ENCODE measurements around the gene ANTXR1.

Gene ANTXR1

DNA sequence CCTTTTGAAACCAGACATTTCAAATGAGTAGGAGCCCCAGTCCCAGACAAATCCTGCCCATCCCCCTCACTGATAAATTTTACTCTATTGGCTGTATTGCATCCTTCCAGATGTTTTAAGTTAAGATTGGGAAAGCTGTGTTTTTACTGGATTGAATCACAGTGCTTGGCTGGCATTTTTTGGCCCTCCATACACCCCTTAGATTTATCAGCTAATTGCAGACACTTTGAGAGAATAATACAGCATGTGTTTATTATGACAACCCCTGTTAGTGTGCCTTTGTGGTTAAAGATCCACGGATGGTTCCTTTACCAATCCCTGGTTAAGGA lies 74.9 kb downstream of the ANTXR1 start:
- H3K9me3 Mint-ChIP-seq = no peaks in the 10 kb centered on the region
- H3K4me3 Mint-ChIP-seq = no peak overlapping the region
- H3K36me3 Mint-ChIP-seq = no peaks in the 10 kb centered on the region
- H3K27me3 Mint-ChIP-seq = peaks cover 21% of the 10 kb centered on the region
- H3K4me1 Mint-ChIP-seq = no peaks in the 10 kb centered on the region
- no peak overlapping the region for H3K27ac Mint-ChIP-seq

DNA sequence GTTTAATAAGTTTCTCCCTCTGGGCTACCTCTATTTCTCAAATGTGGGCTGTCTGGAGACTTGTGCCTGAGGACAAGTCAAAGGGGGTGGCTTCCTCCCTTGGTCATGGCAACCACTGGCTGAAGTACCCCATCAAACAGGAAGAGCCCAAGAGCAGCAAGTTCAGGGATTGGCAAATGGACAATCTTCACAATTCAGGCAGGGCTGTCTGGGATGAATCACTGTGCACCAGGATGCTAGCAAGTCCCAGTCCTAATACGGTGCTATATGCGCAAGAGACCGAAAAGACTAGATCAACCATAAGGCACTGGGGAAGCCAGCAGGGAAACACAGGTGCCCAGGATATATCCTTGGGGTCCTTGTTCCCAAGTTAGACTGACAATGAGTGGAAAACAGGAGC lies 75.5 kb downstream of the ANTXR1 start:
- Mint-ChIP-seq H3K27me3 (peaks cover 20% of the 10 kb centered on the region), H3K9me3 (no peaks in the 10 kb centered on the region), H3K4me3 (no peak overlapping the region), H3K27ac (no peak overlapping the region), H3K36me3 (no peaks in the 10 kb centered on the region), H3K4me1 (no peaks in the 10 kb centered on the region)

DNA sequence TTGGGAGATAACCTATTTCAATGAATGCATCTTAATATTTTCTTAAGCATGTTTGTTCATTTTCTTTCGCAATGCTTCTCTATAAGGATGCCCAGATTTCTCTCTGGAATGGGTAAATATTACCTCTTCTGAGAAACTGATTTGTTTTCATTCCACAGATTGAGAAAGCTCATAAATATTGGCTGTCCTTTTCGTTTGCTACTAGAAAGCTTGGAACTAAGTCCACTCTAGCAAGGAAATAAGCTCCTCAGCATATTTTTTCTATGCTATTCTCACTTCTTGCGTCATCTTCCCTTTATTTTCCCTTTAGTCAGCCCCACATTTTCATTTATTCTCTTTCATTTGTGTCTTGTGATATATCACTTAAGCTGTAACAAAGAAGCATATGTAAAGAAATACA lies 76.3 kb downstream of the ANTXR1 start:
- H3K27ac Mint-ChIP-seq = no peak overlapping the region
- peaks cover 22% of the 10 kb centered on the region for H3K27me3 Mint-ChIP-seq
- H3K9me3 Mint-ChIP-seq = no peaks in the 10 kb centered on the region
- no peak overlapping the region for H3K4me3 Mint-ChIP-seq
- H3K36me3 Mint-ChIP-seq = no peaks in the 10 kb centered on the region
- H3K4me1 Mint-ChIP-seq = no peaks in the 10 kb centered on the region

DNA sequence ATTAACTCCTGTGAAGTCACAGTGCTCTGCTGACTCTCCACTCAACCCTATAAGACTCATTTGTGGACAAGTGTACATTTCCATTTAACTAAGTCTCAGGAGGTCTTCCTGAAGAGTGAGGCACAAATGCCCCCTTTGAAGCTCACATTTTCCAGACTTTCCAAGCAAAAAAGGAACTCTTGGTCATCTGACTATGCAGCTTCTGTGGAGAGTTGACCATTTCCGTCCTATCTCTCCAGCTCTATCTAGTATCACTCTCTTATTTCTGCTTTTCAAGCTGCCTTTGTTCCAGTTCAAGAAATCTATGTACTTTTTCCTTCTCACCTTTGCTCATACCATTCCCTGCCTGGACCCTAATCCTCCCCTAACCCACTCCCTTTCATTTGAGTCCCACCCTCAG lies 77.0 kb downstream of the ANTXR1 start:
- Mint-ChIP-seq H3K27me3 (peaks cover 22% of the 10 kb centered on the region), H3K27ac (peak overlapping the region; percentile 3), H3K4me3 (no peak overlapping the region), H3K36me3 (no peaks in the 10 kb centered on the region), H3K9me3 (no peaks in the 10 kb centered on the region), H3K4me1 (no peaks in the 10 kb centered on the region)

GRCh38 chr2:69090820-69091219 lies 77.8 kb downstream of the ANTXR1 start:
- H3K4me1 Mint-ChIP-seq = no peaks in the 10 kb centered on the region
- no peak overlapping the region for H3K27ac Mint-ChIP-seq
- no peaks in the 10 kb centered on the region for H3K9me3 Mint-ChIP-seq
- no peak overlapping the region for H3K4me3 Mint-ChIP-seq
- H3K36me3 Mint-ChIP-seq = no peaks in the 10 kb centered on the region
- H3K27me3 Mint-ChIP-seq = peaks cover 22% of the 10 kb centered on the region

DNA sequence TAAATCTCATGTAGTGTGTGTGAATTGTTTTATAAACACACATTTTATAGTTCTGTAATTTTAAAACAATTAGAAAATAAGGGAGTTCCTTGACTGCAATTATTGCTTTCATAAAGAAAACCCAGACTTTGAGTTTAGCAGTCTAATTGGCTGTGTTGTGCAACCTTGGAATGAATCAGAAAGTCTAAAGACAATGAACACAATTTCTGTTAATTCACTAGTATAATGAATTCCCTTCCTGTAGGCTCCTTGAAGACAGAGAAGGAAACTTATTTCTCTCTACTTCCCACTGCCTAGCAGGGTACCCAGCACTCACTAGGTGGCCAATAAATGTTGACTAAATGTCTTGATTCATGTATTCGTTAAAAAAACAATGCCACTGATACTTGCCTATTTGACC lies 79.9 kb downstream of the ANTXR1 start:
- H3K27ac Mint-ChIP-seq = no peak overlapping the region
- H3K4me3 Mint-ChIP-seq = no peak overlapping the region
- no peaks in the 10 kb centered on the region for H3K4me1 Mint-ChIP-seq
- peaks cover 16% of the 10 kb centered on the region for H3K27me3 Mint-ChIP-seq
- no peaks in the 10 kb centered on the region for H3K36me3 Mint-ChIP-seq
- H3K9me3 Mint-ChIP-seq = no peaks in the 10 kb centered on the region

- Mint-ChIP-seq H3K4me1 (no peaks in the 10 kb centered on the region), H3K27me3 (peaks cover 9% of the 10 kb centered on the region), H3K27ac (no peak overlapping the region), H3K4me3 (no peak overlapping the region), H3K9me3 (no peaks in the 10 kb centered on the region), H3K36me3 (no peaks in the 10 kb centered on the region)
Measured at GRCh38 chr2:69095305-69095704, 82.3 kb downstream of the ANTXR1 start.

- Mint-ChIP-seq H3K27me3 (peaks cover 5% of the 10 kb centered on the region), H3K36me3 (no peaks in the 10 kb centered on the region), H3K4me3 (no peak overlapping the region), H3K4me1 (no peaks in the 10 kb centered on the region), H3K9me3 (no peaks in the 10 kb centered on the region), H3K27ac (no peak overlapping the region)
Measured at GRCh38 chr2:69096326-69097095, 83.5 kb downstream of the ANTXR1 start.

DNA sequence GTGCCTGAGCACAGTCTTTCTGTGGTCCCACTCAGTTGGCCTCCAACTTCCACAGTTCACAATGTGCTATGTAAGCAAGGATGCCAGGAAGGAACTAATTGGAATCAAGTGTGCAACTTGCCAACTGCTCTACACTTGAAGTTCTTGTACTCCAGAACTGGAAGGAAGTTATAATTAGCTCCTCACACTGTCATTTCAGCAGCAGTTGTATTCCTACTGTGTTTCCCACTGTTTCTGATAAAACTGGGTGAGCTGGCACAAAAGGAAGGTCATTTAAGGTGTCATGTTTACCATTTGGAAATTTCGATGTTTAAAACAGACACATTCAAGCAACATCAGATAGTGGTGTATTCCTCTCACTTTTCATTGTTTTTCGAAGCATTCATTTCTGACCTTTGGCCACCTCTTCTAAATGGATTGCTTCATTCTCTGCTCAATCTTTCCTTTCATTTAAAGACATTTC lies 84.2 kb downstream of the ANTXR1 start:
- Mint-ChIP-seq H3K27ac (no peak overlapping the region), H3K36me3 (no peaks in the 10 kb centered on the region), H3K27me3 (peaks cover 6% of the 10 kb centered on the region), H3K9me3 (no peaks in the 10 kb centered on the region), H3K4me3 (no peak overlapping the region), H3K4me1 (no peaks in the 10 kb centered on the region)

DNA sequence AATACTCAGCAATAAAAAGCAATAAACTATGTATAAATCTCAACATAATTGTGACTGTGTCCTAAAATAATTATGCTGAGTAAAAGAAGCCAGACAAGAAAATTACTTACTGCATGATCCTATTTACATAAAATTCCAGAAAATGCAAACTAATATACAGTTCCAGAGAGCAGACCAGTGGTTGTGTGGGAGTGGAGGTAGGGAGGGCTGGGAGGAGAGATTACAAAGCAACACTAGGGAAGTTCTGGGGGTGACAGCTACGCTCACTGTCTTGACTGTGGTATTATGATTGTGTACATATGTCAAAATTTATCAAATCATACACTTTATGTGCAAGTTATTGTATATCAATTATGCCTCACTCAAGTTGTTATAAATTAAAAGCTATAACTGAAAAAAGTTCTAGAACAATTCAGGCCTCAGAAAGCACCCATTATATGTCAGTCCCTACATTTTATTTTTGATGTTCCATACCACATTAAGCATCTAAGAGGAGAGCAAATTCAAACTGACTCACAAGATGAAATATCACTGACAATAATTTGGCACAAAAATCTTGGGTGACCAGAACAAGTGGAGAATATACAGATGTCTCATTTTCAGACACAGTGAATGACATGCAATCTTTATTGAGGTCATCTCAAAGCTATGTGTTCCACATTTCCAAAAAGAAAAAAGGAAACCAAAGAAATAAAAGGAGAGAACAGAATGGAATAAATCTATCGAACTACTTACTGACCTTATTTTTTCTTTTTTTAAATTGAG lies 85.1 kb downstream of the ANTXR1 start:
- H3K27ac Mint-ChIP-seq = no peak overlapping the region
- H3K36me3 Mint-ChIP-seq = no peaks in the 10 kb centered on the region
- no peak overlapping the region for H3K4me3 Mint-ChIP-seq
- no peaks in the 10 kb centered on the region for H3K4me1 Mint-ChIP-seq
- H3K27me3 Mint-ChIP-seq = peaks cover 6% of the 10 kb centered on the region
- no peaks in the 10 kb centered on the region for H3K9me3 Mint-ChIP-seq

DNA sequence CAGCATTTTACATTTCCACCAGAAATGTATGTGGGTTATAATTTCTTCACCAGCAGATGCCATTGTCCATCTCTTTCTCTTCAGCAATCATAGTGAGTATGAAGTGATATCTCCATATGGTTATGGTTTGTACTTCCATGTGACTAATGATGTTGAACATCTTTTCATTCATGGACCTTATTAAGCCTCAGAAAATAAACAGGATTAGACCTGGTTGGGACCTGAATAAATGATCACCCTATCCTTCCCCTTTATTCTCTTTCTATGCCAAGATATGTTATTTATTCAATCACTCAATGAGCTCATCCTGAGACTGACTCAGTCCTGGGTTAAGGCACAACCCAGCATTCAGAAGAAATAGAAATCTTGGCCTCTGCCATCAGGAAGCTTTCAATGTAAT lies 86.6 kb downstream of the ANTXR1 start:
- Mint-ChIP-seq H3K4me3 (no peak overlapping the region), H3K27ac (no peak overlapping the region), H3K27me3 (peaks cover 2% of the 10 kb centered on the region), H3K36me3 (no peaks in the 10 kb centered on the region), H3K4me1 (no peaks in the 10 kb centered on the region), H3K9me3 (no peaks in the 10 kb centered on the region)

GRCh38 chr2:69100220-69100723 lies 87.3 kb downstream of the ANTXR1 start:
- H3K9me3 Mint-ChIP-seq = no peaks in the 10 kb centered on the region
- H3K4me1 Mint-ChIP-seq = no peaks in the 10 kb centered on the region
- no peak overlapping the region for H3K4me3 Mint-ChIP-seq
- no peaks in the 10 kb centered on the region for H3K36me3 Mint-ChIP-seq
- peaks cover 2% of the 10 kb centered on the region for H3K27me3 Mint-ChIP-seq
- H3K27ac Mint-ChIP-seq = no peak overlapping the region

DNA sequence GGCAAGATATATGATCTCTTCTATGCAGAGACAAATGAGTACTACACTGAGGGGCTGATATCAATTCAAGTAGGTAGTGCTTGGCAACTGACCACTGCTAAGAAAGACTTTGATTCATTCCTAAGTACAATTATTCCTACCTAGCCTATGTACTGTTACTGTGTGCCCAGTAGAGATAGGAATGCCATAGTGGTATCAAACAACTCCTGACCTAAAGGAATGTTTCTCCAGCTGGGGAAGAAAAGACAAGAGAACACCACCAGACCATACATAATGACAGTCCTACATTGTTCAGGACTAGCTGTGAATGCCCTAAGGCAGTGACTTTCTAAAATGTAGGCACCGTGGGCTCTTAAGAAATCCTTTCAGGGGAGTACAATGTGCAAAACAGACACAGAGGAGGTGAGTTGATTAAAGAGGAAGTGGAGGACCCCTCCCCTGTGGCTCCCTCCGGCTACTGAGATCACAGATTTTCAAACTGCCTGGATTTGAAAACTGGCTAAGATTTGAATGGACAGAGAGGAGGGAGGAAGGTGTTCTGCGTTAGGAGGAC lies 89.1 kb downstream of the ANTXR1 start:
- Mint-ChIP-seq H3K4me1 (no peaks in the 10 kb centered on the region), H3K9me3 (no peaks in the 10 kb centered on the region), H3K27ac (no peak overlapping the region), H3K27me3 (peaks cover 5% of the 10 kb centered on the region), H3K4me3 (no peak overlapping the region), H3K36me3 (no peaks in the 10 kb centered on the region)

- Mint-ChIP-seq H3K4me1 (no peaks in the 10 kb centered on the region), H3K9me3 (no peaks in the 10 kb centered on the region), H3K36me3 (no peaks in the 10 kb centered on the region), H3K27ac (no peak overlapping the region), H3K27me3 (peaks cover 5% of the 10 kb centered on the region), H3K4me3 (no peak overlapping the region)
Measured at GRCh38 chr2:69103419-69103818, 90.4 kb downstream of the ANTXR1 start.

DNA sequence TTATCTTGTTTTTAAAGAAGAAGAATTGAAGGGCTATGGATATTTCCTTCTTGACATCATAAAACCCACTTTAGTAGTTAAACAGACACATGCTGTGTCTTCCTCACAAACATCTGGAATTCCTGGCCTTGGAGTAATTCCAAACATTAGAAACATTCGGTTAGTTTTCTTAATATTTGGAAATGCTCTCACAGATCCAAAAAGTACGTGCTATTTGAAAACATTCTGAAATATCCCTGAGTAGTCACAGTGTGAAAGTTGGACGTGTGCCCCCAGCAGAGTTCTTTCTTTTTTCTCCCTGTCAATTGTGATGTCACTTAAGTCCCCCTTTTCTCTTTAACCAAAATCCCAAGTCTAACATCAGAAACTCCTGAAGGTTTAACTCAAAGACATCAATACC lies 91.3 kb downstream of the ANTXR1 start:
- H3K36me3 Mint-ChIP-seq = no peaks in the 10 kb centered on the region
- no peak overlapping the region for H3K4me3 Mint-ChIP-seq
- H3K27me3 Mint-ChIP-seq = peaks cover 5% of the 10 kb centered on the region
- no peak overlapping the region for H3K27ac Mint-ChIP-seq
- H3K4me1 Mint-ChIP-seq = no peaks in the 10 kb centered on the region
- H3K9me3 Mint-ChIP-seq = no peaks in the 10 kb centered on the region

DNA sequence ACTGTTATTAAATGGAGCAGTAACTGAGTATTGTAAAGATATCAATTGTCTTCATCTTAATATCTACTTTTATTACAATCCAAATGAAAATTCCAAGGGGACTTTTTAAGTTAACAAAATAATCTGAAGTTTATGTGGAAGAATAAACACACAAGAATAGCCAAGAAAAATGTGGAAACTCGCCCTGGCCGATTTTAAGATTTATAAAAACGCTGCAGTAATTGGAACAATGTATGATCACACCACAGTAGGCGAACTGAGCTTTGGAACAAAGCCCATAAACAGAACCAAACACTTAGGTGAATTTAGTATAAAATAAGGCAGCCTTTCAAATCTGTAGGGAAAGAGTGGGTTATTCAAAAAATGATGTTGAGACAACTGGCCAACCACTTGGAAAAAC lies 96.3 kb downstream of the ANTXR1 start:
- no peaks in the 10 kb centered on the region for H3K4me1 Mint-ChIP-seq
- H3K9me3 Mint-ChIP-seq = no peaks in the 10 kb centered on the region
- no peak overlapping the region for H3K27ac Mint-ChIP-seq
- H3K4me3 Mint-ChIP-seq = no peak overlapping the region
- peaks cover 11% of the 10 kb centered on the region for H3K27me3 Mint-ChIP-seq
- no peaks in the 10 kb centered on the region for H3K36me3 Mint-ChIP-seq

Data from activated naive CD4-positive, alpha-beta T cell treated with anti-CD3 and anti-CD28 coated beads, Interleukin-2, amount 50 U/mL, for 24 hours (primary cell).